HT-29 (cell line): ENCODE results near the gene PPFIA3. TPM values are rescaled to one million over a fixed set of nuclear protein-coding genes. Genes with fewer than 3 reads are reported as not detected.

Source experiments
- DNase-seq: peaks from one replicate; pipeline ENCODE4 v3.0.0-alpha.2; 2015; ENCODE audit warnings: low spot score
- total RNA-seq: library from RNA; depleted of rRNA; stranded (reverse); fragments of >200 nt; shearing (Covaris generic); gene quantifications from 2 replicates; pipeline ENCODE4 v1.2.3, GENCODE V29; 2014

PPFIA3 gene
- total RNA-seq, 1 experiment from 2014 or later, result 30.1 TPM

DNA sequence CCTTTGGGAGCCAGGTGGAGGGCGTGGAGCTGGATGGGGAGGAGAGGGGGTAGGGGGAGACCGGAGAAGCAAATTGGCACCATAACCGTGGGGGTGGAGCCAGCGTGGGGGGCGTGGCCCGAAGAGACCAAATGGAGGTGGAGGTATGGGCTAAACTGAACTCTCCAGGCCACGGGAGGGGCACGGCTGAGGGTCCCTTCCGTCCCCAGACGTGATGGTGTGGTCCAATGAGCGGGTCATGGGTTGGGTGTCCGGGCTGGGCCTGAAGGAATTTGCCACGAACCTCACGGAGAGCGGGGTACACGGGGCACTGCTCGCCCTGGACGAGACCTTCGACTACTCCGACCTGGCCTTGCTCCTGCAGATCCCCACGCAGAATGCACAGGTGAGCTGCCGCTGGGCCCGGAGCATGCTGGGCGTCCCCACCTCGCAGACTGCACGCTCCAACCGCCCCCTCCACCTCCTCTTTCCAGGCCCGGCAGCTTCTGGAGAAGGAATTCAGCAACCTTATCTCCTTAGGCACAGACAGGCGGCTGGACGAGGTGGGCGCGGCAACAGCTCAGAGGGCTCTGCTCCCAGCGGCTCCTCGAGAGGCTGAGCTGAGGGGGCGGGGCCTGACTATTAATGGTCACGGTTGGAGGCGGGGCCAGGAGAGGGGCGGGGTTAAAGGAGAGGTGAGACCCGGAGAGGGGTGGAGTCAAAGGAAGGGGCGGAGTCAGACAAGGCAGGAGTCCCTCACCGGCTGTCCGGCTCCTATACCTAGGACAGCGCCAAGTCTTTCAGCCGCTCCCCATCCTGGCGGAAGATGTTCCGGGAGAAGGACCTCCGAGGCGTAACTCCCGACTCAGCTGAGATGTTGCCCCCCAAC is 29.7 kb downstream of the PPFIA3 start:
- peak; percentile 100 for DNase-seq

DNA sequence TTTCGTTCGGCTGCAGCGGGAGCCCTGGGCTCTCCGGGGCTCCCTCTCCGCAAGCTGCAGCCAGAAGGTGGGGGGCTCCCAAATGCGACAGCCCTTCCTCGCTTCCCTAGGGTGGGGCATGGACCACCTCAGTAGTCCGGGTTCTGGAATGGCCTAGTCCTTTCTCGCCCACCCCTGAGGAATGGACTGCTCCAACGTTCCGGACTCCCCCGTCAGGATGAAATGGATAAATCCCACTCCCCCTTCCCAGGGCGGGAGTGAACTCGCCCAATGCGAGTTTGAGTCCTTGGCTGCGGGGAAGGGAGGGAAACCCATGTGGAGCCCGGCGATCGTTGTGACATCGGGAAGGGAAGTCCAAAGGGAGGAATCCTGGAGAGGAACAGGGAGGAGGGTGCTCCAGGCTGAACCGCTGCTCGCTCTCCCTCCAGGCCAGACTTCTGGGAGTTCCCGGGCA is 30.3 kb downstream of the PPFIA3 start:
- peak; percentile 95 for DNase-seq

DNA sequence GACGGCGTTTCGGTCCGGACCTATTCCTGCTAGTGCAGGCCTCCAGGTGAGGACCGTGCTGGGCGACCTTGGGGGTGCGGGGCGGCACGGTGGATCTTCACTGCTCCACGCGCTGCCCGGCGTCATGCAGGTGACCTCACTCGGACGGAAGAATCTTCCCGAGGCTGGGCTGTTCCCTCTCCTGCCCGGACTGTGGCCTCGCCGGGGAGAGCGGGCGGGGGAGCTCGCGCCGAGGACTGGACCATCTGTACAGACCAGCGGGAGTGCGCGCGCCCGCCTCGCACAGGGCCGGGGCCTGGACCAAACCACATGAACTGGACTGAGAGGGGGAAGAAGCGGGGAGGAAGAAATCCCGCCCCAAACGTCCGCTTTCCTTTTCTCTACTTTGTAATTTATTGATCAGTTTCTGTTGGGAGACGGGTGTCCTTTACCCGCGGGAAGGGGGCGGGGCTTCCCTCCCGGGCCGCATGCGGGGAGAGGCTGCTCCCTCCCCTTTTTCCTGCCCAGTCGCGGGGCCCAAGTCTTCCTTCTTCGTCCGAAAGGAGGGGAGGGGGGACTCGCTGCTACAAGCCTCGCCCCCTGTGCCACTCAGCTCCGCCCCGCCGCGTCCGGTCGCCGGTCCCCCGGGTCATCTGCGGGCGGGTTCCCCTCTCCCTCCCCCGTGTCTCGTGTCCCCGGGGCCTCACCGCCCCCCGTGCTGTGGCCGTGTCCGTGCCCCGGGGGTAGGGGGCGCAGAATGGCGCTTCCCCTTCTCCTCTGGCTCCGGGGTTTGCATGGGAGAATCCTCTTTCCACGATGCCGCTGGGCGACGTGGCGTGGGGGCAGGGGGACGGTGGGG is 31.0 kb downstream of the PPFIA3 start:
- DNase-seq, result peak; percentile 97

DNA sequence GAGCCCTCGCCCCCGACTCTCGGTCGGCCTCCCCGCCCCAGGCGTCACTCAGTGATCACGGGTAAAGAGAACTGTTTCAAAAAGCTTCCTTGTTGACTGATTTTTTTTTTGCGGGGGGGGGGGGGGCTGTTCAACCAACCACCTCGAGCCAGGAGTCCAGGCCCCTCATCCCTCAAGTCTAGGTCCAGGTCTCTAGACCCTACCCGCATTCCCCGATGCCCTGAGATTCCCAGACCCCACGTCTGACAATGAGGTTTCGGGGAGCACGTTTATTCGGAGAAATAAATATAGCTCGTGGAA is 31.6 kb downstream of the PPFIA3 start:
- no peak for DNase-seq

DNA sequence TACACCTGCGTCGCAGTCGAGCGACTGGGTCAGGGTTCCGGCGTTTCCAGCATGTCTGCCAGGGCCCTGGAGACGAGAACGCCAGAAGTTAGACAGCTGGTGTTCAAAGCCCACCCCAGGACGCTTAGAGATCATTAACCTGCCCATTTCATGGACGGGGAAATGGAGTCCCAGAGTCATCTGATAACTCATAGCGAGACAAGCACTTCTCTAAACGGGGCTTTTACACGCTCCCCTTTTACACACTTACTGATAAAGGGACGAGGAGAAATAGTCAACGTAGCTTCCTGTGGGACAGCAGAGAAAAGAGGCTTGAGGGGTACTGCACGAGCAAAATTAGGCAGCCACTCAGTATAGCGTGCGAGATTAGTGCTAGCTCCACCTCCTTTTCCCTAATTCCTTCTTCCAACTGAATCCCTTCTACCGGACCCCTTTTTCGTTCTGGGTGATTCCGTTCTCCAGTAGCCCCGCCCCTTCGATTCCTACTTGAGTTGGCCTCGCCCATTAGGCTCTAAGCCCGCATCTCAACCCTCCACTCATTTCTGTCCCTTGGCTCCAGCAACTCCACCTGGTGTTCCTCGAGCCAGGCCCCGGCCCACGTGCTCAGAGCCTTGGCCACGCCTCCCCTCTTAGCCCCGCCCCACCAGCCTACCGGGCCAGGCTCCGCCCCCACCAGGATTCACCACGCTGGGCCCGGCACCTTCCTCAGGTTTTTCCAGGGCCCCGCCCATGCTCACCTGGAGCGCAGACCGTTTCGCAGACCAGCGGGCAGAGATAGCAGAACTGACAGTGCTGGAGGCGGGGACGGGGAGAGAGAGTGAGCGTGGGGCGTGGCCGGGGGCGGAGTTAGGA is 32.1 kb downstream of the PPFIA3 start:
- DNase-seq, result peak; percentile 100

DNA sequence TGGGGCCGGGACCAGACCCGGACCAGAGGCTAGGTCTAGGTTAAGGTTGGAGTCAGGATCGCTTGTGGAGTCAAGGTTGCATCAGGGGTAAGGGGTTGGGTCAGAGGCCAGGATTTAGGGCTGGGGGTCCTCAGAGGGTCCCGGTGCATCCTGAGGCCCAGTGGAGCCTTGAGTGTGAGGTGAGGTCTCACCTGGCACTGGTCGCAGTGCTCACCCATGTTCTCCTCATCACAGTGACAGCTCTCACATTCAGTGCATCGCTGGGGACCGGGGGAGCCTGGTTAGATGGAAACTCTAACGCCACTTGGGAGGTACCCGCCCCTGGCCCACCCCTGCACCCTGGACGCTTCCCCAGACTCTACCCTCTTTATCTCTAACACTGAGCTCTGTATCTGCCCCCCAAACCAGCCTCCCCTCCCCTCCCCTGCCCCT is 32.8 kb downstream of the PPFIA3 start:
- no peak for DNase-seq

DNA sequence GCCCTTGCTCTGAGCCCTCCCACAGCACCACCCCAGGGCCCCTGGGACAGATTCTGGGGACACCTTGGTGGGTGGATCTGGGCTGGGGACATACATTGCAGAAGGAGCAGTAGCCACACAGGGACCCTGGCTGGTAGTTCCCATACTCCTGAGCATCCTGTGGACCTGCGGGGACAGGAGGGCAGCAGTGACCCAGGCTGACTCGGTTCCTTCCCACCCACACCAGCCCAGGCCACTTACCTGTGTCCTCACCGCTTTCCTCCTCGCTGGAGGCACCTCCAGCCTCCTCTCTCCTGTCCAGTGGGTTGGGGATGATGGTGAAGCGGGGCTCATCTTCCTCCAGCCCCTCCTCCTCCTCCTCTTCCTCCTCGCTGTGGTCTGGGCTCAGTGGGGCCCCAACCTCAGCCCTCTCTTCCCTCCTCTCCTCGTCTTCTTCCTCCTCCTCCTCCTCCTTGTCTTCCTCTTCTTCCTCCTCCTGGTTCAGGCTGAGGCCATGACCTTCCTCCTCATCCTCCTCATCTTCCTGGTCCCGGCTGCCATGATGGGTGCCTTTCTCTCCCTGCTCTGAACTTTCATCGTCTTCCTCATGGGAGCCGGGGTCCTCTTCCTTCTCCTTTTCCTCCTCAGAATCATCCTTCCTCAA is 33.9 kb downstream of the PPFIA3 start:
- DNase-seq, result no peak

DNA sequence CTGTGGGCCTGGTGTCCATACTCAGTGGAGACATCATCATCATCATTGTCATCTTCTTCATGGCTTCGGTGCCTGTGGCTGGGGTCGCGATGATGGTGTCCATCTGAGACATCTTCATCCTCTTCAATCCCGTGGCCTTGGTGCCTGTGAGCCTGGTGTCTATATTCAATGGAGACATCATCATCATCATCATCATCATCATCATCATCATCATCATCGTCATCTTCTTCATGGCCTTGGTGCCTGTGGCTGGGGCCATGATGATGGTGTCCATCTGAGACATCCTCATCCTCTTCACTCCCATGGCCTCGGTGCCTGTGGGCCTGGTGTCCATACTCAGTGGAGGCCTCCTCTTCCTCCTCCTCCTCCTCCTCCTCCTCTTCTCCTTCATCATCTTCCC is 34.9 kb downstream of the PPFIA3 start:
- DNase-seq, result no peak

DNA sequence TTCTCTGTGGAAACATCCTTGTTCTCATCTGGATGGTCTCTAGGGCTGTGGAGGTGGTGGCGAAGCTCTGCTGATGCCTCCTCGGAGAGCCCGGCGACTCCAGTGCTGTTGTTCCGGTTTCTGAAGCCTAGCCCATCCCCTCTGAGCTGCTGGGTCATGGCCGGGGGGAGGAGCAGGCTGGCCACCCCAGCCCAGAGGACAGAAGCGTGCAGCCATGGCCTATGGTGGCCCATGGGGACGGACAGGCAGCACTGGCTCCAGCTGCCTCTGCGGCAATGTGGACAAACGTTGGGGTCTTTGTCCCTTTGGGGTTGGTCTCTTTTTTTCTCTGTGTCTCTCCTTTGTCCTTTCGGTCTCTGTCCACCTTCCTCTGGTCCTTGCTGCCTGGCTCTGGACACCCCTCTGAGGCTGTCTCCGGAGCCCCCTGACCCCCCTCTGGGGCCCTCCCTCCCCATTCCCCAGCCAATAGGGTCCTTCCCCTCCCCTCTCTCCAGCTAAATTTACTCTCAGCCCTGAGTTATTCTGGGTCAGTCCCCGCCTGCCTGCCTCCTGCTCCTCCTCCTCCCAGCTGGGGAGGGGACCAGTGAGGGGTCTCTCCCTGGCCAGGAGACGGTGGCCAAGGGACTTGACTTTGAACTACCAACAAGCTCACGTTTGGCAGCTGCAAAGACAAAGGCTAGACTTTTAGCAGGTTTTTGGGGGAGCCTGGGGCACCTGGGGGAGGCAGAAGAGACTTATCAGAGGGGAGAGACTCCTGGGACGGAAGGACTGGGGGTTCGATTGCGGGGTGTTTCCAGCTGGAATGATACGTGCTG is 35.9 kb downstream of the PPFIA3 start, which contains the start of gene HRC:
HRC (minus strand) TSS at position 392 of the 815 bp plus-strand sequence; CDS start at position 233, 159 bp downstream.
- DNase-seq, result no peak

DNA sequence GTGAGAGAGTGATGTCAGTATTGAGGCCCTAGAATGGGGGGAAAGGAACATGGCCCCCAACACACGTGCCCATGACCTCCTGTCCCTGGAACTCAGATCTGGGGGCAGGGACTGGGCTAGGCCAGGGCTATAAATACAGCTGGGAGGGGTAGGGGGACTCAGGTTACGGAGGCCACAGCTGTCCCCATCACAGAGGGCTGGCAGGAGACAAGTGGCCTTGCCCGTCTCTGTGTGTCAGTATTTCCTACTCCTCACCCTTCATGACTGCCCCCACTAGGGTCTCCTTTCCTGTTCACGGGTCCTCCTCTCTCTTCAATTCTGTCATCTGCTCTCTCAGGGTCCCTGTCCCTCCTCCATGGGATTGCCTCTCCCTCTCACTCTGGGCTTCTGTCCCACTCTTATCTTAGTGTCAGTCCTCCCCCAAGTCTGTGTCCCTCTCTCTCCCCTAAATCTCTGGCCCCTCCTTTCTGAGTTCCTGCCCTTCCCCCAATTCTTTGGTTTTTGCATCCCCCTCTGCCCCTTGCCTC is 36.5 kb downstream of the PPFIA3 start:
- no peak for DNase-seq

DNA sequence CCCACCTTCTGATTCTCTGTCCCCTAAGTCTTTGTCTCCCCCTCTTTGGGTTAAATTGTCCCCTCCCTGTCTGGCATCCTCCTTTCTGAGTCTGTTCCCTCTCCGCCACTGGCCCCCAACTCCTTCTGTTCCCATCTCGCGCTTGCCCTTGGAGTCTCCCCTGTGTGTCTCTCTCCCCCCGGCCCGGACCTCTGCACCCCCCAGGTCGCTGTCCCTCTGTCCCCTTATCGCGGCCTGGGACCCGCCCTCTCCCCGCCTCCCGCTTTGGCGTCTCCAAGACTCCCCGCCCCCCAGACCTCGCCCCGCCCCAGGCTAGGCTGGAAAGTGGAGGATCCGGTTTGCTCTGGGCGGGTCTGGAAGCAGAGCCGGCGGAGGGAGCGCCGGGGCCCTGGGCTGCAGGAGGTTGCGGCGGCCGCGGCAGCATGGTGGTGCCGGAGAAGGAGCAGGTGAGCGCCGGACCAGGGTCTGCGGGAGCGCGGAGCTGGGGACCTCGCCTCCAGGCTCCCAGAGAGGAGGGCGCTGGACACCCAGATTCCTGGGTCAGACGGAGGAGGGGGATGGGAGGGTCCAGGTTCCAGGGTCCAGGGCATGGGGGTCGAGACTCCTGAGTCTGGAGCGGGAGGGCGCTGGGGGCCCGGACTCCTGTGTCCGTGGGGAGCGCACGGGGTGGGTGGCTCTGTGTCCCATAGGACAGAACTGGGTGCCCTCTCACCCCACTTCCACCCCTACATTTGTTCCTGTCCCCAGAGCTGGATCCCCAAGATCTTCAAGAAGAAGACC is 38.3 kb downstream of the PPFIA3 start, which contains the start of gene TRPM4:
TRPM4 (plus strand) TSS at position 348 of the 780 bp plus-strand sequence; CDS start at position 423, 75 bp downstream.
- peak; percentile 98 for DNase-seq

DNA sequence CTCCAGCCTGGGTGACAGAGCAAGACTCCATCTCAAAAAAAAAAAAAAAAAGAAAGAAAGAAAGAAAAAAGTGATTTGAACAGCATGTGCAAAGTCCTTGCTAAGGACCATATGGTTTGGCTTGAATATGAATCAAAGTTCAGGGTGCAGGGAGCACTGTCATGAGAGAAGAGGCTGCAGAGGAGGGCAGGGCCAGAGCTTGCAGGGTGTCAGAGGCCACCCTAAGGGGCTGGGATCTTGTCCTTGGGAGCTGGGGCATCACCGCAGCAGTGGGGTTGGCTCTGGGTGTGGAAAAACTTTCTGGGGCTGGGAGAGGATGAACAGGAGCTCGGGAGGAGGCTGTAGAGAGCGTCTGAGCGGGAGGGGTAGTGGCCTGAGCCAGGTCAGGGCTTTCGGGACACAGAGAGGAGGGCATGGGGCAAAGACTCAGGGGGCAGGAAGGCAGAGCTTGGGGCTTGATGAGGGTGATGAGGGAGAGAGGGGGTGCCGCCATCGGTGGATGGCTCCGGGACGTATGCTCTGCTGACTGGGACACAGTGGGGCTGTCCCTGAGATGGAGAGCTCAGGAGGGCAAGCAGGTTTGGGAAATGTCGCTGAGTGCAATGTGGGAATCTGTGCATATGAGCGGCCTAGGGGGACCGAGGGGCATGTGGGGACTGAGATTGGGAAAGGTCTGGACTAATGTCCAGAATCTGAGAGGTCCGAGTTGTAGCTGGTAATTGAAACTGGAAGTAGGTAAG is 41.3 kb downstream of the PPFIA3 start:
- DNase-seq, result no peak

DNA sequence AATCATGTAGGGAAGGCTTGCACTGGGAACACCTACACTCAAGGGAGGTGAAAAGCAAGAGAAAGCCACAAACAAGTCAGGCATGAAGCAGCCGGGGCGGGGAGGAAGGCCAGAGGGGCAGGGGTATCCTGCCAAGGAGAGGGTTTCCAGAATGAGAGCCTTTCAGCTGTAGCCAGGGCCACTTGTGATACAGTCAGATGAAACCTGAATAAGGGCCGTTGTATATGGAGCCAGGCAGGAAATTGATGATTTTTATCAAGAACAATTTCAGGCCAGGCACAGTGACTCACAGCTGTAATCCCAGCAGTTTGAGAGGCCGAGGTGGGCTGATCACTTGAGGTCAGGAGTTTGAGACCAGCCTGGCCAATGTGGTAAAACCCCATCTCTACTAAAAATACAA is 42.6 kb downstream of the PPFIA3 start:
- no peak for DNase-seq

DNA sequence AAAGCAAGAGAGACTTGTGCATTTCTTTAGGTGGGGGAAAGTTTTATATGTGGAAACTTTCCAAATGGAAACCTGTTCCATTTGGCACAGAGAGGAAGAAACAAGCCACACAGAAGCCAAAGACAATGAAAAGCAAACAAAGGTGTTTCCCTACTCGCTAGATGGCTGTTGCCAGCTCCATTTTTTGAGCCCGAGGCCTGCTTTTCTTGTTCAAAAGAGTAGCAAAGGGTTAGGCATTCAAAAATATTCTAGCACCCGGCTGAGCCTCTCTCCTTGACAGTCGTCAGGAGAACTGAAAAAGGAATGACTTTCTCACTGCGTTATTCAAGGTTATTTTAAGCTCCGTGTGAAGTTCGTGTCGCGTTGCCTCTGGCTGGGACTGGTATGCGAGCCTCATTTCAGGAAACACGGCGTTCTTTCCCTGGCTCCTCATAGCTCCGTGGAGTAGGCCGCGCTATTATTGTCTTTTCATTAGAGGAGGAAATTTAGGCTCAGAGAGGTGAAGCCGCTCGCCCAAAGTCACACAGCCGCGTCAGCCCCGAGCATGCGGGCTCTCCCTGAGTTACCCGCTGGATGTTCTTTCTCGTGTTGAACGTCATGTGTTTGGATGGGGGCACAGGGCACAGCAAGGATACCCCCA is 45.9 kb downstream of the PPFIA3 start:
- peak; percentile 49 for DNase-seq

DNA sequence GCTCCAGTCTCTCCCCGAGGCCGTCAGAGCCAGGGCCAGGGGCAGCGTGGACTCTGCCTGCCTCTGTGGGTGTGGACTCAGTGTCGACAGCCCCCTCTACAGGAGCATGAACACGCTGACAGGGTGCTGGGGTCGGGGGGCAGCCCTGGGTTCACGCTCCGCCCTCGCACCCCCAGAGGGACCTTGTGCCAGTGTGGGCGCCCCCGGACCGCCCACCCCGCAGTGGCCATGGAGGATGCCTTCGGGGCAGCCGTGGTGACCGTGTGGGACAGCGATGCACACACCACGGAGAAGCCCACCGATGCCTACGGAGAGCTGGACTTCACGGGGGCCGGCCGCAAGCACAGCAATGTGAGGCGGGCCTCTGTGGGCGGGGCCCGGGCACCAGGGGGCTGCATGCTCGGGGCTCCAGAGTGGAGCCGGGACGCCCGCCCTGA is 46.5 kb downstream of the PPFIA3 start:
- DNase-seq, result no peak

DNA sequence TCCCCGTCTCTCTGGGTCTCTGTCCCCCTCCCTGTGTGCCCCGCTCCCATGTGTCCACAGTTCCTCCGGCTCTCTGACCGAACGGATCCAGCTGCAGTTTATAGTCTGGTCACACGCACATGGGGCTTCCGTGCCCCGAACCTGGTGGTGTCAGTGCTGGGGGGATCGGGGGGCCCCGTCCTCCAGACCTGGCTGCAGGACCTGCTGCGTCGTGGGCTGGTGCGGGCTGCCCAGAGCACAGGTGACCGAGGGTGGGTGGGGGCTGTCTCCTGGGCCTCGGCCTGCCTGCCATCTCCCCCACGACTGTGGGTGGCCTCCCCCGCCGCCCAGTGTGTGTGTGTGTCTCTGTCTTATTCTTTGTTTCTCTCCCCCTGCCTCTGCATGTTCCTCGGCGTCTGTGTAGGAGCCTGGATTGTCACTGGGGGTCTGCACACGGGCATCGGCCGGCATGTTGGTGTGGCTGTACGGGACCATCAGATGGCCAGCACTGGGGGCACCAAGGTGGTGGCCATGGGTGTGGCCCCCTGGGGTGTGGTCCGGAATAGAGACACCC is 48.6 kb downstream of the PPFIA3 start:
- no peak for DNase-seq

DNA sequence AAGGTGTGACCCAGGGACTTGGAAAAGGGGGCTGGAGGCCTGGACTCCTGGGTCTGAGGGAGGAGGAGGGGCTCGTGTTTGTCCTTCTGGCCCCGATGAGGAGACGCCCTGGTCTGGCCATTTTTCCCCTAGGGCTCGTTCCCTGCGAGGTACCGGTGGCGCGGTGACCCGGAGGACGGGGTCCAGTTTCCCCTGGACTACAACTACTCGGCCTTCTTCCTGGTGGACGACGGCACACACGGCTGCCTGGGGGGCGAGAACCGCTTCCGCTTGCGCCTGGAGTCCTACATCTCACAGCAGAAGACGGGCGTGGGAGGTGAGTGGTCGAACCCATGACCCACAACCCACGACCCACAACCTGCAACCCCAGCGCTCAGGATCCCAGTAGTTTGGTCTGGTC is 49.1 kb downstream of the PPFIA3 start:
- DNase-seq, result no peak
